G401 (cell line): ENCODE results near the gene CLCA2. TPM values are rescaled to one million over a fixed set of nuclear protein-coding genes. Genes with fewer than 3 reads are reported as not detected.

Source experiments
- DNase-seq: peaks from one replicate; pipeline ENCODE4 v3.0.0-alpha.2; 2015; ENCODE audit warnings: low spot score
- in situ Hi-C: cut with HindIII; loops from 2 replicates; pipeline ENCODE4 v1.10.0; 2016; ENCODE audit warnings: low sequenced_read_pairs, mixed read lengths
- total RNA-seq: library from RNA; depleted of rRNA; stranded (reverse); fragments of >200 nt; shearing (Covaris generic); gene quantifications from 2 replicates; pipeline ENCODE4 v1.2.3, GENCODE V29; 2014

The CLCA2 gene
- total RNA-seq, 1 experiment from 2014 or later: 0.81 TPM

- in situ Hi-C loops: no loop called here
- DNase-seq: no peak
These were observed 42.3 kb downstream of the CLCA2 start for GRCh38 chr1:86466109-86466844.

GRCh38 chr1:86466986-86467385 lies 43.0 kb downstream of the CLCA2 start:
- in situ Hi-C loops: no loop called here
- no peak for DNase-seq

GRCh38 chr1:86468501-86468977 lies 44.6 kb downstream of the CLCA2 start, which contains the start of gene CLCA1:
CLCA1 (plus strand) TSS chr1:86468927; CDS start chr1:86468972, 45 bp downstream.
- in situ Hi-C loops: no loop called here
- no peak for DNase-seq

GRCh38 chr1:86470859-86471258 lies 46.9 kb downstream of the CLCA2 start:
- in situ Hi-C loops: no loop called here
- no peak for DNase-seq

- in situ Hi-C loops: no loop called here
- no peak for DNase-seq
These were observed 47.3 kb downstream of the CLCA2 start for GRCh38 chr1:86471291-86471690.

GRCh38 chr1:86472152-86472551 lies 48.2 kb downstream of the CLCA2 start:
- in situ Hi-C loops: no loop called here

GRCh38 chr1:86472767-86473166 lies 48.8 kb downstream of the CLCA2 start:
- DNase-seq: no peak
- in situ Hi-C loops: no loop called here

More at GRCh38 chr1:86472152-86472551, 48.2 kb downstream of the CLCA2 start:
- no peak for DNase-seq

GRCh38 chr1:86477256-86477655 lies 53.3 kb downstream of the CLCA2 start:
- in situ Hi-C loops: no loop called here
- DNase-seq: no peak

GRCh38 chr1:86477682-86478081 lies 53.7 kb downstream of the CLCA2 start:
- in situ Hi-C loops: no loop called here
- DNase-seq: no peak

- in situ Hi-C loops: no loop called here
- DNase-seq: no peak
These were observed 54.6 kb downstream of the CLCA2 start for GRCh38 chr1:86478416-86479156.

GRCh38 chr1:86481966-86482365 lies 58.0 kb downstream of the CLCA2 start:
- in situ Hi-C loops: no loop called here
- no peak for DNase-seq

- DNase-seq: no peak
- in situ Hi-C loops: no loop called here
These were observed 63.3 kb downstream of the CLCA2 start for GRCh38 chr1:86487131-86487810.

GRCh38 chr1:86487811-86488141 lies 63.8 kb downstream of the CLCA2 start:
- in situ Hi-C loops: no loop called here
- DNase-seq: no peak

- in situ Hi-C loops: no loop called here
These were observed 65.4 kb downstream of the CLCA2 start for GRCh38 chr1:86489242-86489878.

GRCh38 chr1:86491171-86491950 lies 67.4 kb downstream of the CLCA2 start:
- in situ Hi-C loops: no loop called here
- no peak for DNase-seq

More at GRCh38 chr1:86489242-86489878, 65.4 kb downstream of the CLCA2 start:
- no peak for DNase-seq

GRCh38 chr1:86498281-86498680 lies 74.3 kb downstream of the CLCA2 start:
- in situ Hi-C loops: no loop called here
- no peak for DNase-seq

GRCh38 chr1:86499987-86500593 lies 76.1 kb downstream of the CLCA2 start:
- in situ Hi-C loops: no loop called here
- DNase-seq: peak; percentile 5

GRCh38 chr1:86500714-86501113 lies 76.7 kb downstream of the CLCA2 start:
- in situ Hi-C loops: no loop called here
- peak; percentile 65 for DNase-seq
